Activated CD8-positive, alpha-beta memory T cell treated with anti-CD3 and anti-CD28 coated beads, Interleukin-2, amount 50 U/mL, for 48 hours (primary cell): ENCODE data around the gene DUOX1.
A peak's percentile ranks its signal among the peaks of the same experiment; 100 is the strongest.

Experiments used
- DNase-seq: peaks from one replicate; pipeline ENCODE4 v3.0.0-alpha.2; 2020

Gene DUOX1

DNA sequence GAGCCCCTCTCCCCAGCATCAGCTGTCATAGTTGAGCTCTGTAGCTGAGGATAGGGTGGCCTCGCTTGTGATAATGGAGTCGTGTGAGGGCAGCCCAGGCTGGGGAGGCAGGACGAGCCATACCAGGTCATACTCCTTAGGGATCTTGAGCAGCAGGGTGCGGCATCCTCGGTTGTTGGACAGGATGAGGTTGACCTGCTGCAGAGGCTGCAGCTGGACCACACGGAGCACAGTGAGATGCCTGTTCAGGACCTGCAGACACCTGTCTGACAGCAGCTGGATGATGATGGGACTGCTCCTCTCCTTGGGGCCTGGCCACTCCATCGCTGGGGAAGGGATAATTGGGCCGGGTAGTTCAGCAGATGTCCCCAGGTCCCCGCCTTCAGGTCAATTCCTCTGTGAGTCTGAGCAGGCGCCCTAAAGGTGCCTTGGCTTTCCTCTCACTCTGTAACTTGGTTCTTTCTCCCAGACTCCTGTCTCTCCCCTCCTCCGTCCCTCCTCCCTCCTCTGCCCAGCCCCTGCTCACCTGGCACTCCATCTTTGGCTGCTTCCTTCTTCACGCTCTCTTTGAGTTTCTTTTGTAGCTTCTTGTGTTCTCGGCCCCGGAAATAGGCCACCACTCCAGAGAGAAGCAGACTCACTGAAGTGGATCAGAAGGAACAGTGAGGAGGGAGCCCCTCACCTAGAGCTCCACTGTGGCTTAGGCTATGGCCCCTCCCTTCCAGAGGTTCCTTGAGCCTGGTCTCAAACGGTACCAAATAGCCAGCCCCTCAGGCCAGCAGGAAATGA, 23.6 kb upstream of the DUOX1 start:
- DNase-seq = no peak

GRCh38 chr15:45107941-45108630, 21.7 kb upstream of the DUOX1 start:
- DNase-seq = no peak

- no peak for DNase-seq
These were observed 19.5 kb upstream of the DUOX1 start for GRCh38 chr15:45110256-45110820.

DNA sequence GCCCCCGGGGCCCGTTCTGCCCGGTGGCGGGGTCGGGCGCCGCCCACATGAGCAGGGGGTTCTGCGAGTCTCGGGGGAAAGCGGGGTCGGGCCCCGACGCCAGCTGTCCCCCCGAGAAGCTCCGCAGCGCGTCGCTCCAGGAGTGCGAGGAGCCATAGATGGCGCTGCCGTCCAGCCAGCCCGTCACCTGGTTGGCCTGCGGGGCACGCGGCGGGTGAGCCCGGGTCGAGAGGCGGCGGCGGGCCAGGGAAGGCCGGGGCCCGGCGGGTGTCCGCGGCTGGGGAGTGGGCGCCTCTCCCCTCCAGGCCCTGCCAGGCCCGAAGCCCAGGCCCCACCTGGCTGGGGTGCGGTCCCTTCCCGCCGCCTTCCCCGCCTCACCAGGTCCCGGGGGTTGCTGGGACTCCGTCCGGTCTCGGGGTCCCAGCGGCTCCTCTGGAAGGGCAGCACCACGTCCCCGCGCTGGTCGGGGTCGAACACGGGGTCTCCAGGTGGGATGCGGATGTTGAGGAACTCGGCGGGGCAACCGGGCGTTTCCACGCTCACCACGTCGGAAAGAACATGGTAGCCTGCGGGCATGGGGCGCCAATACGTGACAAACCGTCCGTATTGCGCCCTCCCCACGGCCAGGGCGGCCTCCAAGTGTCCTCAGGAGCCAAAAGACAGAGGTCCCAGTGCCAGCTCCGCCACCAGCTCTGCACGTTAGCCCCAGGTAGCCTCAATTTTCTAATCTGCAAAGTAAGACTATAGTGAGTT, 18.2 kb upstream of the DUOX1 start:
- DNase-seq = no peak

- no peak for DNase-seq
These were observed 17.6 kb upstream of the DUOX1 start for GRCh38 chr15:45112143-45112590.

DNA sequence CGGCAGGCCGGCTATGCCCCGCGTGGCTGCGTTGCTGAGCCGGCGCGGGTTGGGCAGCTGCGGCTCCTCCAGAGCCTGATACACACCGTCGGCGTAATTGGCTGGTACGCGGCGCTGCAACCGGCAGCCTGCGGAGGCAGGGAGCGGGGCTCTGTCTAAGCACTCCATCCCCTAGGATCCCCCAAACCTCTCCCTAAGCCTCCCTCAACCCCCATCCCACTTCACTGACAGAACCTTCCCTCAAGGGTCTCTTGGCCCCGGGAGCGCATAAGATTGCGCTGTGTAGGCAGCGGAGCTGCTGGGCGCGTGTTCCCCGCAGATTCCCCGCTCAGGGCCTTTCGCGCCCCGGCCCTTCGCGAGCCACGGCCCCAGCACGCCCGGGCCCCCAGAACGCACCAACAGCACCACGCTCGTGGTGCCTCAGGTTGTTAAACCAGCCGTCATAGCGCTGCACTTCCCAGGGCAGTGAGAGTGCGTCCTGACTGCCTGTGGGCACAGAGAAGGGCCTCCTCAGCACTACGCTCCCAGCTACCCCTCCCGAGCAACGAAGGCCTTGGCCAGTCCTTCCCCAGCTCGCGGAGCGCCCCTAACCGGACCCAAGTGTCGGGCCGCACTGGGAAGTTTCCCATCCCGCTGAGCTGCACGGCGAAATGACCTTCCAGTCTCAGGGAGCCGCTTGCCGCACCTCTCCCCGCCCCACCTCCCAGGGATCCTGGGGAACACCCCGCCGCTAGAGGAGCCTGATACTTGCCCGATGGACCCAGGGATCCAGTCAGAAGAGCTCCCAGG, 17.0 kb upstream of the DUOX1 start:
- no peak for DNase-seq

DNA sequence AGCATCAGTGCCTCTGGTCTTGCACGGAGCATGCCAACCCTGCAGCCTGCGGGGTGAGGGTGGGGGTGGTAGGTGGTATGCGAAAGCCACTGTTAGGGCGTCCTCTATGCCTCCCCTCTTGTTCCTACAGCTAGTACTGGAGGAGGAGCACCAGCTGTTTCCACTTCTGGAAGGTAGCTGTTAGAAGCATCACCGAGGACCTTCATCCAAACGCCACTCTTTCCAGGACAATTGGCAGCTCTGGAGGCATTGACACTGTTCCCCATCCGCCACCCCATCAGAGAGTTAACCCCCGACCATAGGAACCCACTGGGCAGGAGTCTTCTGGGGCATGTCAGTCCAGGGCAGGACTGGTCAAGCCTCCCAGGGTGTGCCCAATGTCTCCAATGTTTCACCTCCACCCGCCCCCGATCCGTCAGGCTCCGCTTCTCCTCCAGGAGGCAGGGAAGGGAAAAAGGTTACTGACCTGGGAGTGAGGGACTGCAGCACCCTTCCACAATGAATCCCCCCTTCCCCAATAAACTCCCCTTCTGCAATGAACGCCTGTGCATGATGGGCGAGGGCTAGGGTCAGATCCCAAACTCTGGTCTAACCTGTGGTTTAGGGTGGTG, 16.3 kb upstream of the DUOX1 start:
- DNase-seq = no peak

DNA sequence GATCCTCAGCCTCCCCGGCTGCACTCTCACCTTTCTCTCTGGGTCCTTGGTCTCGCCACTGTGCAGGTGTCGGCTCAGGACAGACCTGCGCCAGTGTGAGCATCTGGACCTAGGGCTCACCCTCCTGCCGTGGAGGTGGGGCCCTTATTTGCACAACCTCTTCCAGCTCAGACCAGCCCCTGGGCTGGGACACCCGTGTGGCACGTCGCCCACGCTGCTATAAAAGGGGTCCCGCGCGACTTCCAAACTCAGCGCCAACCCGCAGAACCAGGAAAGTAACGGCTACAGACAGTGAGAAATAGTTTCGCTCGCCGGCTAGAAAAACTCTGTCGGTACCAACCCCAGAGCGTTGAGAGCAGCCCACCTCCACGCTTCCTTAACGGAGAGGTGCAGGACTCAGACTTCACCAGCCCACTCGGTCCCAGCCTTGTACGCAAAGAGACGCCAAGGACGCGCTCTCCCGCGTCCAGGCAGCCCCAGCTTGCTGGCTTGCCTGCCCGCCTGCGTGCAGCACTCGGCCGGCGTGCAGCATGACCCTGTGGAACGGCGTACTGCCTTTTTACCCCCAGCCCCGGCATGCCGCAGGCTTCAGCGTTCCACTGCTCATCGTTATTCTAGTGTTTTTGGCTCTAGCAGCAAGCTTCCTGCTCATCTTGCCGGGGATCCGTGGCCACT, 15.6 kb upstream of the DUOX1 start, which contains the start of the genes DUOX2 and DUOXA2:
DUOX2 (minus strand) TSS at position 97 of the 675 bp plus-strand sequence. CDS start 761 bp downstream, outside the sequence.
DUOXA2 (plus strand) TSS at position 251 of the 675 bp plus-strand sequence; CDS start at position 531, 280 bp downstream.
- no peak for DNase-seq

DNA sequence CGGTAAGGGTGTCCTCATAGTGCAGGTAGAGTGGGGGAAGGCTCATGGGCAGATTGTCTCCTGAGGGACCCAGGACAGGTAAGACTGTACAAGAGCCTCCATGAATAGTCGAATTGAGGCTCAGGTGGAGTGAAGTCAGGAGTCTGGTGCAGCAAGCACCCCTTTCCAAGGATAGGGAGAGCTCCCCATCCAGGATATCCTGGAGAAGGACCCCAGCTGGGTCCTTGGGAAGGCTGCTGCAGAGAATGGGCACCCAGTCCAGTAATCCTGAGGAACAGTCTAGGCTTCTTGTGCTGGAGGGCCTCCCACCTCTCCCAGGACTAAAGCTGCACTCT, 15.1 kb upstream of the DUOX1 start:
- no peak for DNase-seq

GRCh38 chr15:45115312-45115820, 14.4 kb upstream of the DUOX1 start:
- DNase-seq = no peak

- no peak for DNase-seq
These were observed 13.8 kb upstream of the DUOX1 start for GRCh38 chr15:45116006-45116481.

GRCh38 chr15:45116482-45117307, 13.1 kb upstream of the DUOX1 start:
- no peak for DNase-seq

DNA sequence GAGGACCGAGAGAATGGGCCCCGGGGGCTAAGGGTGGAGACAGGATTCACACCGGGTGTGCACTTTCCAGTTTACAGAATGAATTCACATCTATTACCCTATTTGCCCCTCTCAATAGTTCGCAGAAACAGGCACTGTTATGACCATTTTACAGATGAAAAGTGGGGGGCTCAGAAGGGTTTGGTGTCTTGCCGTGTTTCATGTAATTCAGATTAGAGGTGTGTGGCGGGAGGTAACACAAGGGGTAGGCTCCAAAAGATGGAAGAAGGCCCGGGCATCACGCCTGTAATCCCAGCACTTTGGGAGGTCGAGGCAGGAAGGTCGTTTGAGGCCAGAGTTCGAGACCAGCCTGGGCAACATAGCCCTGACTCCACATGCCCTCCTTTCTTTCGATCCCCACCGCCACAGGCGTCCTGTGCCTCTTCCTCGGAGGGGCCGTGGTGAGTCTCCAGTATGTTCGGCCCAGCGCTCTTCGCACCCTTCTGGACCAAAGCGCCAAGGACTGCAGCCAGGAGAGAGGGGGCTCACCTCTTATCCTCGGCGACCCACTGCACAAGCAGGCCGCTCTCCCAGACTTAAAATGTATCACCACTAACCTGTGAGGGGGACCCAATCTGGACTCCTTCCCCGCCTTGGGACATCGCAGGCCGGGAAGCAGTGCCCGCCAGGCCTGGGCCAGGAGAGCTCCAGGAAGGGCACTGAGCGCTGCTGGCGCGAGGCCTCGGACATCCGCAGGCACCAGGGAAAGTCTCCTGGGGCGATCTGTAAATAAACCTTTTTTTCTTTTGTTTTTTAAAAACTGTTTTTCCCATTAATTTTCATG, 12.3 kb upstream of the DUOX1 start:
- DNase-seq = no peak

DNA sequence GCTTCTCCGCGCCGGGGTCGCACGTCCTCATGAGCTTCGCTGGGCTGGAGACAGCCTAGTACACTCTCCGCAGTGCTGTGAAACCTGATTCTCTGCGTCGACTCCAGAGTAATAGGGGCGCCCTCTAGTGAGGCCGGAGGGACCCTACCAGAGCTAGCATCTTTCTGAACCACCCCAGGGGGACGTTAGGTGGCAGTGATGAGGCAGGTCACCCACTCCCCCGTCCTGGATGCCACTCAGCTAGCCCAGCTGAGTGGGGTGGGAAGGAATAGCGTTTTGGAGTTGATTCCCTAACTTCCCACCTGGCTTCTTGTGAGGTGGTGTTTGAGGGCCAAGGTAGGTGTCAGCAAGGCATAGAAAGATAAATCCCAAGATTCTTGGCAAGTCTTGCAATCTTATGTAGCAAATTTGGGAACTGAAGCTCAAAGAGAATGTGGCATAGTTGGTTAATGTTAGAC, 11.6 kb upstream of the DUOX1 start:
- DNase-seq = peak; percentile 87

DNA sequence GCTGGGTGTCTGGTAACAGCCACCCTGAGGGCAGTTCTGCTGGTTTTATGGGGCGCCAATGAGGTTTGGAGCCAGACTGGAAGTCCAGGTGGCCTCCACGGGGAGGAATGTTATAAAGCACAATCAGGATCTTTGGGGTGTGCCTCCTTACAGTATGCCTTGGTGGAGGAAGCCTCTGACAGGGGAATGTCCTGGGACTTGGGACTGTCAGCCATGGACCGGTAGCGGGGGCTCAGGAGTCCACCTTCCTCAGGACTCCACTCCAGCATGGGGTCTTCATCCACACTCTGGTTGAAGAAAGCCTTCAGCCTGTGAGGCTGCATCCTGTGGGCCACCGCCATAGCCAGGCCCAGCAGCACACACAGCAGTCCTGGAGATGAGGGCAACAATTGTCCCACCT, 10.8 kb upstream of the DUOX1 start:
- DNase-seq = no peak

DNA sequence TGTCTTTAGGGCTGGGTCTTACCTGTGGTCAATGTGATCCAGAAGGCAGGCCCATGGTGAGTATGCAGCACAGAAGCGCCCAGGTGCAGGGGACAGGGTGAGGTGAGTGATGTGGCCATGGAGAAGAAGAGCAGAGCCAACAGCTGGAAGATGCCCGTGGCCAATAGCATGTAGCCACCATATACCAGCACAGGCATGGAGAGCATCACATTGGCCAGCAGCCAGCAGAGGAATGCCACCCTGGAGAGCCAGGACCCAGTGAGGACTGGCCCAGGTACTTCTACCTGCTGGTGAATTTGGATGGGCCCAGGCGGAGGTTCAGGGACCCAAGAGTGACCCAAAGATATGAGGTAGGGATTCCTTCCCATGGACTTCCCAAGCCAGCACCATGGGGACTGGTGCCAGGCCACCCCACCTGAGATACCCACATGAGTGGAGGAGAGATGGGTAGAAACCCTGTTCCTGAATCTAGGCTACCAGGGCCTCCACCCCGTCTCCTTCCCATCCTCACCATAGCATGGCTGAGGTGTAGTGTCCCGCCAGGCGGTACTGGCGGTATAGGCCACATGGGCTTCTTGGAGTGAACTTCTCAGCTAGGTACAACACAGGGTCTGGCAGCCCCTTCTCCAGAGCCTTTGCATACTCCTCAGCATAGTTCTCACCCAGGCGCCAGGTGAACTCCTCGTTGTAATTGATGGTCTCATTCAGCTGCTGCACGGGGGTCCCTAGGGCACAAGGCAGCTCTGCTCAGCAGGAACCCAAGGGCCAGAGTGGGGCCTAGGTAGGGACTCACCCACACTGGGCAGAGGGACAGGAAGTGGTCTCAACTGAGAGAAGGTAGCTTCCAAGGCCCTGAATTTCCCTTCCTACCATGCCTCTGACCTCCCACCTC, 9.5 kb upstream of the DUOX1 start:
- DNase-seq = no peak

DNA sequence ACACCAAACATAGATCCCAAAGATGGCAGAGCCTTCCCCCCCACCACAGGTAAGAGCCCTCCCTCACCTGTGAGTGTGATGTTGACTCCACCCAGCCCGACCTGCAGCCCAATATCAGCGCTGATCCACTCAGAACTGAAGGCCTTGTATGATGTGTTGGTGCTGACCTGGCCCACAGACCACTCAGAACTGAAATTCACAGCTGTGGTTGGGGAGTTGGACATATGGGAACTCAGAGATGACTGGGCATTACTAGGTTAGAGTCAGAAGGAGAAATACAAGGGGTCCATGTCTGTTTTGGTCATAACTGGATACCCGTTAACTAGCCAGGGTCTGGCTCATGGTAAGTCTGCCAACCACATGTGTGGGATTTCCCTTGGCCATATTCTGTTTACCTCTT, 8.8 kb upstream of the DUOX1 start:
- DNase-seq = no peak
